NCI-H748 (cell line): ENCODE results near the gene CDC5L.
A peak's percentile ranks its signal among the peaks of the same experiment; 100 is the strongest.
"Not testable (repeated sequence)": the region's sequence is repeated elsewhere in the genome, so short reads cannot be mapped to it uniquely, and the experiment has no call there.

Experiments used
- DNase-seq: peaks from one replicate; lab custom pipeline; 2025; ENCODE audit not compliant: unreplicated experiment; lab: John Stamatoyannopoulos, UW

The CDC5L gene

GRCh38 chr6:44387346-44388134 lies at the start of gene CDC5L:
TSS of gene CDC5L (plus strand) at chr6:44387706. CDS start at chr6:44387824, 118 bp downstream.
- peak; percentile 100 for DNase-seq

- peak; percentile 73 for DNase-seq
Measured at GRCh38 chr6:44338228-44339122, 49.0 kb upstream of the CDC5L start.

- DNase-seq, result no peak
Measured at GRCh38 chr6:44339301-44339700, 48.2 kb upstream of the CDC5L start.

- no peak for DNase-seq
Measured at GRCh38 chr6:44339763-44340625, 47.5 kb upstream of the CDC5L start.

GRCh38 chr6:44341095-44341890 lies 46.2 kb upstream of the CDC5L start:
- DNase-seq, result no peak

- peak; percentile 48 for DNase-seq
Measured at GRCh38 chr6:44342052-44342451, 45.5 kb upstream of the CDC5L start.

- DNase-seq, result no peak
Measured at GRCh38 chr6:44342489-44342888, 45.0 kb upstream of the CDC5L start, which contains the start of gene SPATS1. TSS of gene SPATS1 (plus strand) at chr6:44342650. CDS start at chr6:44343096, 446 bp downstream.

- DNase-seq, result not testable (repeated sequence)
Measured at GRCh38 chr6:44346818-44347217, 40.7 kb upstream of the CDC5L start.

GRCh38 chr6:44349904-44350649 lies 37.4 kb upstream of the CDC5L start:
- DNase-seq, result no peak

- not testable (repeated sequence) for DNase-seq
Measured at GRCh38 chr6:44350650-44350994, 36.9 kb upstream of the CDC5L start.

- no peak for DNase-seq
Measured at GRCh38 chr6:44352259-44352658, 35.2 kb upstream of the CDC5L start.

- no peak for DNase-seq
Measured at GRCh38 chr6:44353336-44353735, 34.2 kb upstream of the CDC5L start.

- DNase-seq, result no peak
Measured at GRCh38 chr6:44355640-44356039, 31.9 kb upstream of the CDC5L start.

GRCh38 chr6:44356487-44356886 lies 31.0 kb upstream of the CDC5L start:
- no peak for DNase-seq

- no peak for DNase-seq
Measured at GRCh38 chr6:44359973-44360372, 27.5 kb upstream of the CDC5L start.

- DNase-seq, result no peak
Measured at GRCh38 chr6:44361947-44362346, 25.6 kb upstream of the CDC5L start.

GRCh38 chr6:44363377-44363926 lies 24.1 kb upstream of the CDC5L start:
- DNase-seq, result no peak

- no peak for DNase-seq
Measured at GRCh38 chr6:44366781-44367180, 20.7 kb upstream of the CDC5L start.

GRCh38 chr6:44367681-44368080 lies 19.8 kb upstream of the CDC5L start:
- DNase-seq, result no peak
